ENCODE results near the gene LGALS16.
"Not testable (repeated sequence)": the region's sequence is repeated elsewhere in the genome, so short reads cannot be mapped to it uniquely, and the experiment has no call there.

Gene LGALS16

GRCh38 chr19:39660661-39661060 lies 4.9 kb downstream of the LGALS16 start:
- Histone ChIP-seq H3K36me3 (ENCODE audit: insufficient read depth, insufficient read length, low read length) (no peaks in the 10 kb centered on the region), H3K9me3 (ENCODE audit: insufficient read depth, low read length) (0 out of 2 replicates have a peak, but pooled peaks cover under 1% of the 10 kb centered on the region), H3K4me1 (ENCODE audit: insufficient read depth, insufficient read length) (no peaks in the 10 kb centered on the region), H3K27me3 (ENCODE audit: insufficient read depth, insufficient read length) (peaks cover 14% of the 10 kb centered on the region), H3K9ac (ENCODE audit: insufficient read length, low read depth) (no peak overlapping the region), H3K4me3 (ENCODE audit: insufficient read length, low read depth) (no peak overlapping the region)
- no peak for DNase-seq (ENCODE audit: low read depth, low spot score)
- TF ChIP-seq SUZ12 (IDR thresholded peaks at IDR 0.05; ENCODE audit: extremely low read depth, insufficient read depth, insufficient read length) (no peak), YY1 (IDR thresholded peaks at IDR 0.05; ENCODE audit: insufficient read depth, insufficient read length) (no peak), ZNF274 (IDR thresholded peaks at IDR 0.05; ENCODE audit: low read depth, low read length) (no peak)

- no peaks in the 10 kb centered on the region for H3K4me1 ChIP-seq (ENCODE audit: insufficient read depth, insufficient read length)
- H3K36me3 ChIP-seq (ENCODE audit: insufficient read depth, insufficient read length, low read length) = no peaks in the 10 kb centered on the region
- no peak overlapping the region for H3K9ac ChIP-seq (ENCODE audit: insufficient read length, low read depth)
- peaks cover 6% of the 10 kb centered on the region; the same call in 1 of the 2 replicates for H3K9me3 ChIP-seq (ENCODE audit: insufficient read depth, low read length)
- no peak for DNase-seq (ENCODE audit: low read depth, low spot score)
- H3K27me3 ChIP-seq (ENCODE audit: insufficient read depth, insufficient read length) = peaks cover 14% of the 10 kb centered on the region
- TF ChIP-seq ZNF274 (IDR thresholded peaks at IDR 0.05; ENCODE audit: low read depth, low read length) = no peak
- no peak for TF ChIP-seq YY1 (IDR thresholded peaks at IDR 0.05; ENCODE audit: insufficient read depth, insufficient read length)
- no peak for TF ChIP-seq SUZ12 (IDR thresholded peaks at IDR 0.05; ENCODE audit: extremely low read depth, insufficient read depth, insufficient read length)
- H3K4me3 ChIP-seq (ENCODE audit: insufficient read length, low read depth) = no peak overlapping the region
These were observed 5.9 kb downstream of the LGALS16 start for GRCh38 chr19:39661565-39661964.

- H3K9ac ChIP-seq (ENCODE audit: insufficient read length, low read depth); H3K9me3 ChIP-seq (ENCODE audit: insufficient read depth, low read length); H3K27me3 ChIP-seq (ENCODE audit: insufficient read depth, insufficient read length); H3K4me1 ChIP-seq (ENCODE audit: insufficient read depth, insufficient read length); H3K36me3 ChIP-seq (ENCODE audit: insufficient read depth, insufficient read length, low read length); DNase-seq (ENCODE audit: low read depth, low spot score); H3K4me3 ChIP-seq (ENCODE audit: insufficient read length, low read depth): not testable (repeated sequence)
These were observed 14.1 kb downstream of the LGALS16 start for GRCh38 chr19:39669860-39670259.

- TF ChIP-seq YY1 (IDR thresholded peaks at IDR 0.05; ENCODE audit: insufficient read depth, insufficient read length) (no peak), ZNF274 (IDR thresholded peaks at IDR 0.05; ENCODE audit: low read depth, low read length) (no peak), SUZ12 (IDR thresholded peaks at IDR 0.05; ENCODE audit: extremely low read depth, insufficient read depth, insufficient read length) (no peak)
- H3K36me3 ChIP-seq (ENCODE audit: insufficient read depth, insufficient read length, low read length) = no peaks in the 10 kb centered on the region
- no peak overlapping the region for H3K4me3 ChIP-seq (ENCODE audit: insufficient read length, low read depth)
- H3K9ac ChIP-seq (ENCODE audit: insufficient read length, low read depth) = no peak overlapping the region
- no peak for DNase-seq (ENCODE audit: low read depth, low spot score)
- no peaks in the 10 kb centered on the region for H3K27me3 ChIP-seq (ENCODE audit: insufficient read depth, insufficient read length)
- H3K9me3 ChIP-seq (ENCODE audit: insufficient read depth, low read length) = peaks cover 2% of the 10 kb centered on the region; the same call in 1 of the 2 replicates
- H3K4me1 ChIP-seq (ENCODE audit: insufficient read depth, insufficient read length) = no peaks in the 10 kb centered on the region
These were observed 15.3 kb downstream of the LGALS16 start for GRCh38 chr19:39670998-39671397.

GRCh38 chr19:39671739-39672363 lies 16.1 kb downstream of the LGALS16 start:
- Histone ChIP-seq H3K4me3 (ENCODE audit: insufficient read length, low read depth) (no peak overlapping the region), H3K27me3 (ENCODE audit: insufficient read depth, insufficient read length) (no peaks in the 10 kb centered on the region), H3K9ac (ENCODE audit: insufficient read length, low read depth) (no peak overlapping the region), H3K36me3 (ENCODE audit: insufficient read depth, insufficient read length, low read length) (no peaks in the 10 kb centered on the region), H3K4me1 (ENCODE audit: insufficient read depth, insufficient read length) (no peaks in the 10 kb centered on the region), H3K9me3 (ENCODE audit: insufficient read depth, low read length) (no peaks in the 10 kb centered on the region)
- TF ChIP-seq SUZ12 (IDR thresholded peaks at IDR 0.05; ENCODE audit: extremely low read depth, insufficient read depth, insufficient read length) (no peak), ZNF274 (IDR thresholded peaks at IDR 0.05; ENCODE audit: low read depth, low read length) (no peak)
- DNase-seq (ENCODE audit: low read depth, low spot score) = peak; percentile 27

- H3K27me3 ChIP-seq (ENCODE audit: insufficient read depth, insufficient read length) = no peaks in the 10 kb centered on the region
- H3K9ac ChIP-seq (ENCODE audit: insufficient read length, low read depth) = no peak overlapping the region
- no peak for DNase-seq (ENCODE audit: low read depth, low spot score)
- no peaks in the 10 kb centered on the region for H3K9me3 ChIP-seq (ENCODE audit: insufficient read depth, low read length)
- no peak overlapping the region for H3K4me3 ChIP-seq (ENCODE audit: insufficient read length, low read depth)
- H3K36me3 ChIP-seq (ENCODE audit: insufficient read depth, insufficient read length, low read length) = no peaks in the 10 kb centered on the region
- TF ChIP-seq SUZ12 (IDR thresholded peaks at IDR 0.05; ENCODE audit: extremely low read depth, insufficient read depth, insufficient read length) (no peak), YY1 (IDR thresholded peaks at IDR 0.05; ENCODE audit: insufficient read depth, insufficient read length) (no peak), ZNF274 (IDR thresholded peaks at IDR 0.05; ENCODE audit: low read depth, low read length) (no peak)
- no peaks in the 10 kb centered on the region for H3K4me1 ChIP-seq (ENCODE audit: insufficient read depth, insufficient read length)
These were observed 16.8 kb downstream of the LGALS16 start for GRCh38 chr19:39672473-39672872.

- H3K9me3 ChIP-seq (ENCODE audit: insufficient read depth, low read length); H3K4me3 ChIP-seq (ENCODE audit: insufficient read length, low read depth); H3K36me3 ChIP-seq (ENCODE audit: insufficient read depth, insufficient read length, low read length); H3K4me1 ChIP-seq (ENCODE audit: insufficient read depth, insufficient read length); DNase-seq (ENCODE audit: low read depth, low spot score); H3K27me3 ChIP-seq (ENCODE audit: insufficient read depth, insufficient read length); H3K9ac ChIP-seq (ENCODE audit: insufficient read length, low read depth): not testable (repeated sequence)
These were observed 18.1 kb downstream of the LGALS16 start for GRCh38 chr19:39673862-39674261.

GRCh38 chr19:39676004-39676403 lies 20.3 kb downstream of the LGALS16 start:
- Histone ChIP-seq H3K36me3 (ENCODE audit: insufficient read depth, insufficient read length, low read length) (no peaks in the 10 kb centered on the region), H3K4me1 (ENCODE audit: insufficient read depth, insufficient read length) (no peaks in the 10 kb centered on the region), H3K27me3 (ENCODE audit: insufficient read depth, insufficient read length) (no peaks in the 10 kb centered on the region), H3K9ac (ENCODE audit: insufficient read length, low read depth) (no peak overlapping the region), H3K4me3 (ENCODE audit: insufficient read length, low read depth) (no peak overlapping the region), H3K9me3 (ENCODE audit: insufficient read depth, low read length) (no peaks in the 10 kb centered on the region)
- no peak for DNase-seq (ENCODE audit: low read depth, low spot score)
- TF ChIP-seq YY1 (IDR thresholded peaks at IDR 0.05; ENCODE audit: insufficient read depth, insufficient read length) (no peak), ZNF274 (IDR thresholded peaks at IDR 0.05; ENCODE audit: low read depth, low read length) (no peak), SUZ12 (IDR thresholded peaks at IDR 0.05; ENCODE audit: extremely low read depth, insufficient read depth, insufficient read length) (no peak)
